Left lung (tissue), 10 donors: ENCODE results near the gene GGN. TPM values are rescaled to one million over a fixed set of nuclear protein-coding genes. Genes with fewer than 3 reads are reported as not detected.
"Not testable (repeated sequence)": the region's sequence is repeated elsewhere in the genome, so short reads cannot be mapped to it uniquely, and the experiment has no call there.

Source experiments
- ATAC-seq: fragments of 200-7000 bp; cut with Tn5 transposase; one replicate; pipeline ENCODE4 v1.9.1; 2020; ENCODE audit warnings: moderate library complexity
- DNase-seq, 4 donors: peaks; one replicate each; pipeline ENCODE4 v3.0.0-alpha.2; 2013 to 2020
- H3K27ac ChIP-seq, 2 donors: fragments of 200-600 bp; sonication (generic) in 1 of 2; one replicate each; pipeline versions ENCODE4 v1.5.0 to v1.8.0; 2020 to 2021
- H3K27me3 ChIP-seq, 2 donors: fragments of 200-600 bp; sonication (generic) in 1 of 2; one replicate each; pipeline versions ENCODE4 v1.5.0 to v1.8.0; 2020 to 2021
- H3K36me3 ChIP-seq, 2 donors: fragments of 200-600 bp; sonication (generic) in 1 of 2; one replicate each; pipeline versions ENCODE4 v1.5.0 to v1.8.0; 2020 to 2021
- H3K4me1 ChIP-seq, 2 donors: fragments of 200-600 bp; one replicate each; pipeline ENCODE4 v1.8.0; 2021
- H3K4me3 ChIP-seq, 2 donors: fragments of 200-600 bp; sonication (generic) in 1 of 2; one replicate each; pipeline versions ENCODE4 v1.5.0 to v1.8.0; 2020 to 2021; ENCODE audit warnings: mild to moderate bottlenecking in 1 of 2
- H3K9me3 ChIP-seq, 2 donors: fragments of 200-600 bp; sonication (generic) in 1 of 2; one replicate each; pipeline versions ENCODE4 v1.5.0 to v1.8.0; 2020 to 2021
- CTCF ChIP-seq, 2 donors: fragments of 200-600 bp; sonication (generic) in 1 of 2; IDR thresholded peaks; one replicate each; pipeline versions ENCODE4 v1.5.0 to v1.8.0; 2021; ENCODE audit warnings: antibody characterized with exemption in 2 of 2
- intact Hi-C, 2 donors: fragments of 100-400 bp; cut with DNase I; formaldehyde crosslinking; loops; one replicate each; pipeline versions ENCODE4 v1.11.2 to v1.14.2; 2022
- polyA plus RNA-seq, 6 donors: library from polyadenylated mRNA; unstranded; fragments of 120-200 nt; gene quantifications; one replicate each; pipeline ENCODE4 v1.2.1, GENCODE V29; 2013; ENCODE audit not compliant: insufficient read length in 6 of 6
- total RNA-seq, 2 donors: library from RNA; stranded (reverse); fragmentation: NEBNext Ultra II Directional; extraction: Animal tissue kit (Norgen Biotek cat#: 25700); gene quantifications; one replicate each; pipeline ENCODE4 v1.2.1, GENCODE V29; 2021
- donor health status: DM: no; HTN: yes; CAD: no.
- donor health status: DM: no; HTN: no; CAD: no.

GGN gene
- total and polyA plus RNA-seq, 8 donors = 0.16 to 0.77 (median 0.34) TPM; not detected in 1

- intact Hi-C loops = no loop called here
- Histone ChIP-seq H3K36me3 (peaks cover 0 to 48% of the 10 kb centered on the region in 2 donors), H3K27me3 (peaks cover 0 to 8% of the 10 kb centered on the region in 2 donors), H3K9me3 (no peaks in the 10 kb centered on the region), H3K4me3 (peak overlapping the region; percentile 14 to 42), H3K27ac (peak overlapping the region in 1 of 2 donors; percentile 83), H3K4me1 (peaks cover 9 to 19% of the 10 kb centered on the region in 2 donors)
- TF ChIP-seq CTCF (IDR thresholded peaks at IDR 0.05) = no peak
- DNase-seq (peak in 3 of 4 donors; percentile 48 to 96 (median 86)), ATAC-seq (peak; percentile 92)
These were observed 30.0 kb upstream of the GGN start for GRCh38 chr19:38417544-38418506.

GRCh38 chr19:38417146-38417543 lies 29.3 kb upstream of the GGN start:
- H3K27me3 ChIP-seq = peaks cover 0 to 8% of the 10 kb centered on the region in 2 donors
- peak overlapping the region in 1 of 2 donors; percentile 83 for H3K27ac ChIP-seq
- intact Hi-C loops = no loop called here
- DNase-seq = no peak
- peaks cover 0 to 53% of the 10 kb centered on the region in 2 donors for H3K36me3 ChIP-seq
- H3K4me1 ChIP-seq = peaks cover 9 to 19% of the 10 kb centered on the region in 2 donors
- no peak for TF ChIP-seq CTCF (IDR thresholded peaks at IDR 0.05)
- ATAC-seq = no peak
- no peak overlapping the region for H3K4me3 ChIP-seq
- H3K9me3 ChIP-seq = no peaks in the 10 kb centered on the region

GRCh38 chr19:38413416-38413815 lies 25.6 kb upstream of the GGN start:
- ATAC-seq = no peak
- TF ChIP-seq CTCF (IDR thresholded peaks at IDR 0.05) = no peak
- H3K36me3 ChIP-seq = peaks cover 0 to 68% of the 10 kb centered on the region in 2 donors
- H3K4me3 ChIP-seq = no peak overlapping the region
- DNase-seq = no peak
- intact Hi-C loops = no loop called here
- H3K9me3 ChIP-seq = no peaks in the 10 kb centered on the region
- no peak overlapping the region for H3K27ac ChIP-seq
- H3K4me1 ChIP-seq = peaks cover 9 to 16% of the 10 kb centered on the region in 2 donors
- H3K27me3 ChIP-seq = peaks cover 0 to 8% of the 10 kb centered on the region in 2 donors

- DNase-seq = no peak
- intact Hi-C loops = no loop called here
- H3K4me3 ChIP-seq = no peak overlapping the region
- peaks cover 5 to 11% of the 10 kb centered on the region in 2 donors for H3K4me1 ChIP-seq
- H3K36me3 ChIP-seq = peaks cover 0 to 72% of the 10 kb centered on the region in 2 donors
- no peak overlapping the region for H3K27ac ChIP-seq
- TF ChIP-seq CTCF (IDR thresholded peaks at IDR 0.05) = no peak
- ATAC-seq = no peak
- H3K9me3 ChIP-seq = no peaks in the 10 kb centered on the region
- H3K27me3 ChIP-seq = peaks cover 0 to 3% of the 10 kb centered on the region in 2 donors
These were observed 25.1 kb upstream of the GGN start for GRCh38 chr19:38412961-38413360.

- no peak for TF ChIP-seq CTCF (IDR thresholded peaks at IDR 0.05)
- peaks cover 2 to 7% of the 10 kb centered on the region in 2 donors for H3K4me1 ChIP-seq
- H3K27me3 ChIP-seq = no peaks in the 10 kb centered on the region
- no peaks in the 10 kb centered on the region for H3K9me3 ChIP-seq
- no peak for ATAC-seq
- DNase-seq = no peak
- intact Hi-C loops = no loop called here
- peaks cover 0 to 76% of the 10 kb centered on the region in 2 donors for H3K36me3 ChIP-seq
- no peak overlapping the region for H3K27ac ChIP-seq
- H3K4me3 ChIP-seq = no peak overlapping the region
These were observed 24.7 kb upstream of the GGN start for GRCh38 chr19:38412491-38412890.

GRCh38 chr19:38411898-38412297 lies 24.1 kb upstream of the GGN start:
- H3K27me3 ChIP-seq, H3K4me3 ChIP-seq, DNase-seq, H3K27ac ChIP-seq, ATAC-seq, H3K9me3 ChIP-seq, H3K4me1 ChIP-seq, intact Hi-C loops: not testable (repeated sequence)
- peaks cover 0 to 82% of the 10 kb centered on the region in 2 donors for H3K36me3 ChIP-seq
